Measurements from ENCODE around the gene KIAA0513. TPM values are rescaled to one million over a fixed set of nuclear protein-coding genes. Genes with fewer than 3 reads are reported as not detected.

KIAA0513 gene
- total and polyA plus RNA-seq, 2 of the 13 experiments (the other 11 are each of a cell fraction or from before 2014, with no cell fraction given): 1.8 TPM

GRCh38 chr16:85136702-85137322 lies 109.2 kb downstream of the KIAA0513 start (continued):
- TF ChIP-seq NFE2L1 (CRISPR knock-in tag; IDR thresholded peaks at IDR 0.05; ENCODE audit: borderline replicate concordance): no peak
- TF ChIP-seq JUND (CRISPR knock-in tag; IDR thresholded peaks at IDR 0.05): no peak
- peak; percentile 71 for TF ChIP-seq ZNF230 (CRISPR knock-in tag; IDR thresholded peaks at IDR 0.05)
- no peak for TF ChIP-seq ZNF530 (CRISPR knock-in tag; IDR thresholded peaks at IDR 0.05; ENCODE audit: low read depth)
- peak; percentile 90 for TF ChIP-seq RNF2 (conservative IDR thresholded peaks at IDR 0.05; ENCODE audit: low read depth)
- TF ChIP-seq ZNF510 (CRISPR knock-in tag; IDR thresholded peaks at IDR 0.05; ENCODE audit: low read depth): peak; percentile 67; the same call in 1 of the 2 replicates
- no peak for TF ChIP-seq CHD4 (IDR thresholded peaks at IDR 0.05; ENCODE audit: borderline replicate concordance, low read length)
- peak; percentile 20; the same call in 1 of the 2 replicates for TF ChIP-seq ZFYVE20 (CRISPR knock-in tag; IDR thresholded peaks at IDR 0.05; ENCODE audit: borderline replicate concordance, low read depth)
- no peak; the same call in 1 of the 2 replicates for TF ChIP-seq UBTF (CRISPR knock-in tag; IDR thresholded peaks at IDR 0.05)
- no peak for TF ChIP-seq ARHGAP35 (CRISPR knock-in tag; IDR thresholded peaks at IDR 0.05; ENCODE audit: borderline replicate concordance)
- no peak for TF ChIP-seq ZNF597 (CRISPR knock-in tag; IDR thresholded peaks at IDR 0.05)
- peak; percentile 94 for TF ChIP-seq CSRNP1 (CRISPR knock-in tag; IDR thresholded peaks at IDR 0.05)
- peak; percentile 13; the same call in 1 of the 2 replicates for TF ChIP-seq ZBTB43 (CRISPR knock-in tag; conservative IDR thresholded peaks at IDR 0.05)
- TF ChIP-seq SUZ12 (IDR thresholded peaks at IDR 0.05; ENCODE audit: low read depth, low read length): no peak
- no peak for TF ChIP-seq NFKBIZ (CRISPR knock-in tag; IDR thresholded peaks at IDR 0.05)
- no peak for TF ChIP-seq XBP1 (CRISPR knock-in tag; IDR thresholded peaks at IDR 0.05)
- peak; percentile 42; the same call in 1 of the 2 replicates for TF ChIP-seq KLF6 (CRISPR knock-in tag; IDR thresholded peaks at IDR 0.05)
- TF ChIP-seq ZMAT3 (CRISPR knock-in tag; conservative IDR thresholded peaks at IDR 0.05): peak; percentile 87
- no peak for TF ChIP-seq IKZF4 (CRISPR knock-in tag; IDR thresholded peaks at IDR 0.05; ENCODE audit: borderline replicate concordance, low read depth, not compliant biosample characterization)
- no peak; the same call in 1 of the 2 replicates for TF ChIP-seq DNMT3B (CRISPR knock-in tag; conservative IDR thresholded peaks at IDR 0.05)
- no peak for TF ChIP-seq ZNF432 (CRISPR knock-in tag; IDR thresholded peaks at IDR 0.05; ENCODE audit: borderline replicate concordance)
- no peak for TF ChIP-seq HDAC6 (IDR thresholded peaks at IDR 0.05; ENCODE audit: low read depth, low read length)
- peak; percentile 95 for TF ChIP-seq IRX3 (CRISPR knock-in tag; IDR thresholded peaks at IDR 0.05; ENCODE audit: borderline replicate concordance, low read depth)
- peak; percentile 63; the same call in 1 of the 2 replicates for TF ChIP-seq KLF9 (CRISPR knock-in tag; IDR thresholded peaks at IDR 0.05; ENCODE audit: low read depth)
- TF ChIP-seq ARNTL (CRISPR knock-in tag; IDR thresholded peaks at IDR 0.05): no peak; the same call in 1 of the 2 replicates

Measured in HepG2 (cell line).